Upper lobe of left lung (tissue), 6 donors: Measurements from ENCODE around the gene NPR3. TPM values are rescaled to one million over a fixed set of nuclear protein-coding genes. Genes with fewer than 3 reads are reported as not detected.

Experiments used
- ATAC-seq, 2 donors: fragments of 200-7000 bp; cut with Tn5 transposase; one replicate each; pipeline ENCODE4 v1.9.1; 2022; ENCODE audit warnings: mild to moderate bottlenecking in 2 of 2, moderate library complexity in 2 of 2; ENCODE audit not compliant: low FRiP score in 2 of 2
- DNase-seq, 2 donors: peaks; one replicate each; pipeline ENCODE4 v3.0.0-alpha.2; 2019 to 2020
- H3K27ac ChIP-seq, 4 donors: fragments of 200-600 bp; sonication (generic); one replicate each; pipeline ENCODE4 v1.5.1; 2016 to 2019
- H3K27me3 ChIP-seq, 4 donors: fragments of 200-600 bp; sonication (generic); one replicate each; pipeline ENCODE4 v1.5.1; 2017 to 2019
- H3K36me3 ChIP-seq, 4 donors: fragments of 200-600 bp; sonication (generic); one replicate each; pipeline ENCODE4 v1.5.1; 2016 to 2019
- H3K4me1 ChIP-seq, 4 donors: fragments of 200-600 bp; sonication (generic); one replicate each; pipeline ENCODE4 v1.5.1; 2018 to 2019
- H3K4me3 ChIP-seq, 4 donors: fragments of 200-600 bp; sonication (generic); one replicate each; pipeline ENCODE4 v1.5.1; 2017 to 2019; ENCODE audit warnings: mild to moderate bottlenecking in 2 of 4, moderate library complexity in 1 of 4
- H3K9me3 ChIP-seq, 4 donors: fragments of 200-600 bp; sonication (generic); one replicate each; pipeline ENCODE4 v1.5.1; 2018 to 2019
- CTCF ChIP-seq, 6 experiments: fragments of 450-650 bp in 4 of 6; fragments of 200-600 bp in 2 of 6; sonication (generic) in 2 of 6; IDR thresholded peaks; one replicate each; pipeline ENCODE4 v1.5.1; 2016 to 2019; ENCODE audit warnings: antibody characterized with exemption in 6 of 6
- EP300 ChIP-seq, 4 donors: sonication (generic); formaldehyde crosslinking; IDR thresholded peaks; one replicate each; pipeline ENCODE4 v1.5.1; 2017; ENCODE audit warnings: antibody characterized with exemption in 4 of 4, control low read depth in 2 of 4
- POLR2A ChIP-seq, 4 donors: fragments of 450-650 bp; IDR thresholded peaks; one replicate each; pipeline ENCODE4 v1.5.1; 2016 to 2017; ENCODE audit warnings: antibody characterized with exemption in 4 of 4, mild to moderate bottlenecking in 2 of 4
- POLR2AphosphoS5 ChIP-seq, 2 donors: sonication (generic); formaldehyde crosslinking; IDR thresholded peaks; one replicate each; pipeline ENCODE4 v1.5.1; 2017; ENCODE audit warnings: antibody characterized with exemption in 2 of 2
- WGBS, 2 donors: methylation state at CpG; one replicate each; pipeline ENCODE4 v1.1.5; 2017 to 2018; 5-methylcytosine and 5-hydroxymethylcytosine counted together
- total RNA-seq, 6 donors: library from RNA; depleted of rRNA in 4 of 6; stranded (reverse); fragments of >200 nt in 4 of 6; gene quantifications; one replicate each; pipeline versions ENCODE4 v1.1.0 to v1.2.1, GENCODE V29; 2016 to 2021
- donor health status: DM: no; HTN: no; CAD: no; lungs with moderate emphysema.
- donor health status: DM: no; HTN: yes; CAD: no; lungs with severe emphysema.

Gene NPR3
- total RNA-seq: 10 to 100 TPM in 5 of 6 donors, 1 to 10 TPM in 1; 6.3 to 53.3 (median 29.9) TPM

- ATAC-seq: peak; percentile 54 to 67
- H3K36me3 ChIP-seq: no peaks in the 10 kb centered on the region
- H3K27ac ChIP-seq: peak within 1 kb of the TSS; percentile 6 to 77 (median 69)
- WGBS, 2 donors: 2% methylated on average over 41 to 55 of the region's 55 CpGs
- DNase-seq: peak in 1 of 2 donors; percentile 82
- peaks cover 0 to 20% (median 11%) of the 10 kb centered on the region in 4 donors for H3K27me3 ChIP-seq
- TF ChIP-seq EP300 (IDR thresholded peaks at IDR 0.05) (no peak), POLR2AphosphoS5 (IDR thresholded peaks at IDR 0.05) (no peak), CTCF (IDR thresholded peaks at IDR 0.05) (no peak), POLR2A (IDR thresholded peaks at IDR 0.05) (no peak)
- H3K4me1 ChIP-seq: peaks cover 27 to 53% (median 39%) of the 10 kb centered on the region in 4 donors
- no peaks in the 10 kb centered on the region for H3K9me3 ChIP-seq
- H3K4me3 ChIP-seq: peak within 1 kb of the TSS; percentile 53 to 78 (median 63)
Measured at GRCh38 chr5:32710550-32711361, at the start of gene NPR3. Gene NPR3, plus strand, starts transcription at chr5:32711321. Its CDS starts 456 bp downstream, at chr5:32711777.

GRCh38 chr5:32664523-32664922, 46.6 kb upstream of the NPR3 start:
- peaks cover 0 to 21% (median 13%) of the 10 kb centered on the region in 4 donors for H3K9me3 ChIP-seq
- H3K27ac ChIP-seq: no peak overlapping the region
- H3K4me3 ChIP-seq: no peak overlapping the region
- no peak for TF ChIP-seq EP300 (IDR thresholded peaks at IDR 0.05)
- no peak for TF ChIP-seq CTCF (IDR thresholded peaks at IDR 0.05)
- no peak for TF ChIP-seq POLR2AphosphoS5 (IDR thresholded peaks at IDR 0.05)
- no peak for TF ChIP-seq POLR2A (IDR thresholded peaks at IDR 0.05)
- H3K36me3 ChIP-seq: no peaks in the 10 kb centered on the region
- DNase-seq (no peak), ATAC-seq (no peak)
- WGBS, 2 donors: 84 to 86% methylated on average over 6 to 8 of the region's 8 CpGs
- no peaks in the 10 kb centered on the region for H3K27me3 ChIP-seq
- H3K4me1 ChIP-seq: no peaks in the 10 kb centered on the region

GRCh38 chr5:32668552-32668951, 42.6 kb upstream of the NPR3 start:
- Histone ChIP-seq H3K36me3 (no peaks in the 10 kb centered on the region), H3K27ac (no peak overlapping the region), H3K27me3 (no peaks in the 10 kb centered on the region), H3K9me3 (peaks cover 0 to 26% (median 19%) of the 10 kb centered on the region in 4 donors), H3K4me1 (no peaks in the 10 kb centered on the region), H3K4me3 (no peak overlapping the region)
- ATAC-seq: no peak
- 74 to 86% methylated on average over 8 to 11 of the region's 11 CpGs for WGBS, 2 donors
- TF ChIP-seq POLR2A (IDR thresholded peaks at IDR 0.05): no peak
- TF ChIP-seq CTCF (IDR thresholded peaks at IDR 0.05): no peak
- no peak for TF ChIP-seq POLR2AphosphoS5 (IDR thresholded peaks at IDR 0.05)
- TF ChIP-seq EP300 (IDR thresholded peaks at IDR 0.05): no peak
- peak in 1 of 2 donors; percentile 24 for DNase-seq

GRCh38 chr5:32673272-32673671, 37.8 kb upstream of the NPR3 start:
- DNase-seq (peak in 1 of 2 donors; percentile 71), ATAC-seq (no peak)
- Histone ChIP-seq H3K4me1 (no peaks in the 10 kb centered on the region), H3K4me3 (no peak overlapping the region), H3K36me3 (no peaks in the 10 kb centered on the region), H3K27ac (no peak overlapping the region), H3K27me3 (no peaks in the 10 kb centered on the region), H3K9me3 (peaks cover 0 to 22% (median 10%) of the 10 kb centered on the region in 4 donors)
- whole genome bisulfite sequencing, 2 donors: 91 to 92% methylated on average over 7 to 12 of the region's 12 CpGs
- no peak for TF ChIP-seq CTCF (IDR thresholded peaks at IDR 0.05)
- TF ChIP-seq EP300 (IDR thresholded peaks at IDR 0.05): no peak
- TF ChIP-seq POLR2A (IDR thresholded peaks at IDR 0.05): no peak
